GM19328 (cell line): ENCODE data around the gene PRAC1.

Experiments
- ATAC-seq: cut with Tn5 transposase; IDR thresholded peaks from one replicate; pipeline ENCODE4 v1.9.1; 2021; ENCODE audit warnings: mild to moderate bottlenecking, moderate library complexity; ENCODE audit not compliant: unreplicated experiment

Gene PRAC1

DNA sequence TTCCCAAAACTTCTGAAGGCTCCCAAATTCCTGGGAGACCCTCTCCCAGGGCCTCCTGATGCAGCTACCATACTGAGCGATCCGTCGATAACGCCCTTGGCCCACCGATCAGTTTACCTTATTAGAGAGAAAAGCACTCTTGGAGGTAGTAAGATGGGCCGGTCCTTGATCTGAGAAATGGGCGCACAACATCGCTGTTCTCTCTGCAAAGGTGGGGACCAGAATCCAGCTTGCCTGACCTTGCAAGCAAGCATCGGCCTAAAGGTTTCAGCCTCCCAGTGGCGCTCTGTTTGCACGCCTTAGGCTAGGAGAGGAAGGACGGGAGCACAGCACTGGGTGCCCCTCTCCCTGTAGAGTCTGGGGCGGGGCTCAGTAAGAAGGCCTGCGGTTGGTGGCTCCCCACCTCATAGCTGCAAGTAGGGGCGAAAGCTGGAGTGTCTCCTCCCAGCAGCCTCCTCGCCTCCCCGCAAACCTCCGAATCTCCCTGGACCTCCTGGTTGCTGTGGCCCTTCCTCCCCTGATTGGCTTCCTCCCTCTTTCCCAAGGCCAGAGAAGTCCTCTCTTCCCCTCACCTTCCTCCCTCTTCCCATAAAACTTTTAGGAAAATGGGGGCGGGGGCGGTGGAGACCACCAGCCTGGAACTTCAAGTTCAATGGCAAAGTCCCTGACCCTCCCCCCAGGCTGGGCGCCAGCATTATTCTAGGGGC lies at the start of gene PRAC1:
PRAC1 (minus strand) TSS at position 318 of the 707 bp plus-strand sequence; CDS start at position 192, 126 bp downstream.
- no peak for ATAC-seq

DNA sequence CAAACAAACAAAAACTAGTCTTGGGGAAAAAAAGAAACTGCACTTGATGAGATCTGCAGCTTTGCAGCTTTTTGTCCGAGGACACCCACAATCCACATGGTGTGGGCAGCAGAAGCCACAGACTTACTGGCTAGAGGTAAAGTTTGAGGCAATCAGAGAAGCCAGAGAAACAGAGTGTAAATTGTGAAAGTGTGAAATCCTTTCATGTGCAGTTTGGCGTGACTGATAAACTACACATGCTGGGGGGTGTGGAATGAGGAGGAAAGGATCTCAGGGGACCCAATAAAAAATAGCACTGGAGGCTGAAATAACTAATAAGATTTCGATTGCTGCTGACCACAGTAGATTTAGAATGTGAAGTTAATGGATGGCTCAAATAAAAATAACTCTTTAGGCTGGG lies 48.6 kb upstream of the PRAC1 start:
- no peak for ATAC-seq

DNA sequence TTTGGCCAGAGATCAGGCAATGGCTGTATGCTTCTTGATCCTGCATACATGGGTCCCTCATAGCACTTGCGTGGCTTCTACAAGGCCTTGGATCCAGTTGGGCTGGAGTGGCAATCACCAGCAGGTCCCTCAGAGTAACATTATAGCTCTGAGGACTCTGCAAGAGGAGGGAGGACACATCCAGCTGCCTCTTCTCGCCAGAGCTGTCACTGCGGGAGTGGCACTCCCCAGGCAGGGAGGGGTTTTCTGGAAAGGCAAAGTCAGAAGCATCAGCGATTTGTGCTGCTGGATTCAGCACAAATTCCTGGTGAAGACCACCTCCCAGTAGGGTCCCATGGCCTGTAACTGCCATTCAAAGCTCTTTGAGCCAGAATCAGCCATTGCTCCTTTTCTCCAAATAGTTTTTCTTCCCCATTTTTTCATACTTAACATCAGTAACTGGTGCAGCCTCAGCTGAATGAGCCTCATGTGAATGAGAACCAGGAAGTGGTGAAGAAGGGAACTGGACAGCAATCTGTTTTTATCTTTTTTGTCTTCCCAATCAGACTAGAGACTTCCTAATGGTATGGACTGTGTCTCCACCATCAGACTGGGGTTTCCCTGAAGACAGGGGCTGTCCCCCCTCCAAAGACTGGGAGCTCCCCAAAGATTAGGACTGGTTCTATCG lies 46.8 kb upstream of the PRAC1 start:
- ATAC-seq: no peak

DNA sequence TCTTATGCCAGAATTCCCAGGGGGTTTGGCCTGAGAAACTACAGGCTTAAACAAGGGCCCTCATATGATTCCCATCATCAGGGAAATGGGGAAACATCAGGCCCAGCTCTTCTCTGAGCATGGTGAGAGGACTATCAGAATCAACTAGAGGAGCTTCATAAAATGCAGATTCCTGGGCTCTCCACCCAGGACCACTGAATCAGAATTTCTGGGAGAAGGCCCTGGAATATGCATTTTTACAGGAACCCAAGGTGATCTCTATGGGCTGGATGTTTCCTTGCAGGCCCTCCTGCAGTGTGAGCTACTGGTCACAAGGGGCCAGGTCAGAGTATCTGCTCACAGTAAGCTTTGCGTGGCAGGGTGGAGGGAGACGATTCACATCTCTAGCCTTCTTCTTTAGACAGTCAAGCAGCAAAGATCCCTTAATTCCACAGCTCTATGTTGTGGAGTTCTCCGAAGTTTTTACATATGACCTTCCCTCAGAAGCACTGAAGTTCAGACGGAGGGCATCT lies 45.0 kb upstream of the PRAC1 start:
- no peak for ATAC-seq

DNA sequence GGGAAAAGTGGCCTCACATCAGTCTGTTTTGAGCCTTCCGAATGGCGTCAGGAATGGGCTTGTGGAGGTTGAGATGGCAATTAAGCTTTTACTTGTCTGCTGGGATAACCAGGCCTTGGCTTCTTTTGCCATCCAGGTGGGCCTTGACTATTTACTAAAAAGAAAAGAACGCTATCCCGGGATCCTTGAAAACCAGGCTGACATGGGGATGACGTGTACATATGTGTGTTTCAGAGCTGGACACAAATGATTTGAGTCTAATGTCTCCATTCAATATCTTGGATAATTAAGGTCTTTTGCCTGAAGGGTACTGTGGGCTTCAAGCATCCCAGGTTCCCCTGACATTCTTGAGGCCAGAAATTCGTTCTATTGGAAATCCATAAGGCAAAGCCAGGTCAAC lies 38.8 kb upstream of the PRAC1 start:
- ATAC-seq: no peak

DNA sequence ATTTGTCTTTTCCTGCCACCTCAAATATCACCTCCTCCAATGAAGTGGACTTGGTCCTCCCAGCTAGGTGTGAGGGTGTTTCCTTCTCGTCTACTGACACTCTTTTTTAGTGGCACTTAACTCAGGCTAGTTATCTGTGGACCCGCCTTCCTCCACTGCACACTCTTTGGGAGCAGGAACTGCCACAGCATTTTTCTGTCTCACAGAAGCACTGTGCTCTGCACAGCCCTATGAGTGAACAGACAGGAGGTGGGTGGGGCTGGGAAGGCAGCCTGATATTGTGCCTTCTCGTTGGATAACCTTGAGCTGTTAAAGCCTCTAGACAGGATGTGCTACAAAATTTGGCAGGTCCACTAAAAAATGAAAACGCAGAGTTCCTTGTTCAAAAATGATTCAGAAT lies 38.1 kb upstream of the PRAC1 start:
- ATAC-seq: no peak

DNA sequence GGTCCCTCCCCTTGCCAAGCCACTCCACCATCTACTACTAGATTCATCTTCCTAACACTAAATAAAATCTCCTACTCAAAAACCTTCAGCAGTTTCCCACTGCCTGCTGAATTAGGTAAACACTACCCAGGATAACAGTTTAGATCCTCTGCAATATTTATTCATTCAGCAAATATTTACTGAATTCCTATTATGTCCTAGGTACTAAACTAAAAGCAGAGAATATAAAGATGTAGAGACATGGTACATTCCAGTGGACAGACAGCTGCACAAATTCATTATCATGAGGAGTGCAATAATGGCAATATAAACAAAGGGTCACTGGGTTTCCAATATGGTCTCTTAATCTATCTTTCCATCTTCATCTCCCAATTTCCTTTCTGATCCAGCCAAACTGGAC lies 37.0 kb upstream of the PRAC1 start:
- no peak for ATAC-seq

DNA sequence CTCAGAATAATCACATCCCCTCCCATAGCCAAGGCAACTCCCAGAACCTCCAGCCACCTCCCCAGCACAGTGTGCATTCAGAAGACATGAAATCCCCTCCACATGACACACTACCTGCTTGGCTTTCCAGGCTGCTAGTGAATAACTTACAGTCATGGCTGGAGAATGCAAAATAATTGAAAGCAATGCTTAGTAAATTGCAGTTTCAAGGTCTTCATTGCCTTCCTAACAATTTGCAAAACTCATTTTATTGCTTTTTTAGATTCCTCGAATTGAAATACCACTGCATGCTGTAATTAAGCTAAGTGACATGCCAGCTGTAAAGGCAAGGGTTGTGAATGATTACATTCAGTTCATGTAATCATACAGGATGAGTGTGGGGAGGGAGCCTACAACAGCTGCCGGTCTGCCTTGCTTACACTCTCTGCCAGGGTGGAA lies 35.2 kb upstream of the PRAC1 start:
- no peak for ATAC-seq

DNA sequence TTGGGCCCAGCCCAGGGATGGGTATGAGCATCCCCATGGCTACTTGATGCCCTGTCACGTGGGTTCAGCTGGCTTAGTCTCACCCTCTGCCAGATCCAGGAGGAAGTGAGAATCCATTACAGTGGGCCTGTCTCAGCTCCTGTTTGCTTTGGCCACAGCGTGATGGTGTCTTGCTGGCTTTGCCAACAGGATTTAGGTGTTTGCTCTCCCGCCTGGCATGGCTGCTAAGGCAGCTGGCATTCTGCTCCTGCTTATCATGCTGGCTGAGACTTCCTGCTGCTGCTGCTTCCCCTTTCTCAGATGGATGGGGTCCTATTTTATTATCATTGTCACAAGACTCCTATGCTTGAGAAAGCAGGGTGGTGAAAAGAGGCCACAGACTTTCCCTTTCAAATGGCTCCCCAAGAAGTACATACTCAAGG lies 34.5 kb upstream of the PRAC1 start:
- no peak for ATAC-seq

DNA sequence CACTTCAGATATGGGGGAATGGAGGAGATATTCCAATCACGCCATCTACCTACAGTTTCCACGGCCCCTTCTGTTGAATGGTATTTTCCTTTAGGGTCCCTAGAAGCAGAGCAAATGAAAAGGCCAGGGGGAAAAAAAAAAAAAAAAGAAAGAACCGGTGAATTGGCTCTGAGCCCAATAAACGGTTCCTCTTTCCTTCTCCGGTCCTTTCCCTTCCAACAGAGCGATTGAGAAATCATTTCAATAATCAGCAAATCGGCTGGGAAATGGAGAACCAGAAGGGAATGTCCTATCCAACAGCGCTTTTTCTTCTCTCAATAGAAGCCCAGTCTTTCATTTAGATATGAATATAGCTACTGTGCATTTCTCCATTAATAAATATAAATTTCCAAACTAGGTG lies 33.0 kb upstream of the PRAC1 start:
- no peak for ATAC-seq

DNA sequence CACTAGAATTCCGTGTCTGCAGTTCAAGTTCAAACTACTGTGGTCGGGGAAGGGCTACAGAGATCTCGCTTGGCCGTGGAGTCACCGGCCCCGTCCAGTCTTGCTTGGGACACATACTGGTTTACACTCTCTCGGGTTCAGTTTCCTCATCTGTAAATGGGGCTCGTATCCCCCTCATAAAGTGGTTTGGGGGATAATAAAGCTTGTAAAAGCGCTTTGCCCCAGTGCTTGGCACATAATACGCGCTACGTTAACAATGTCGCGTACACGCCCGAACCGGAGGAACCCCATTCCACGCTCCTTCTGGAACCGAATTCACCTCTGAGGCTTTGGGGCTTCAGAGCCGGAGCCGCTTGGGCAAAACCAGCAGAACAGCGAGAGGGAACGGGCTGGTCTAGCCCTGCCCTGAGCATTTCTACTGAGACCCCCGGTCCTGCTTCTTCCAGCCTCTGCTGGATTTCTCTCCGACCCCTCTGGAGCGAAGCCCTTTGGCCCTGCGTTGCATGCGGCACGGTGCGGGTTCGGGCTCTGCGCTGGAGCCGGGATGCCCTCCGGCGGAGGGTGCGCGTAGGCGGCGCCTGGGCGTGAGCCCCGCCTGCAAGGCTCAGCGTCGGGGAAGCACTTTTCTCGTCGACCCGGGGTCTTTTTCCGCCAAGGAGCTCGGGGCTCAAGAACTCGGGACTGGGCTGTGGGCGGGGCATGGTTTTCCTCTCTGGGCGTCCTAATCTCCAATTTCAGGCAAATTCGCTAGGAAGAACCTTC lies 32.4 kb upstream of the PRAC1 start:
- ATAC-seq: no peak

DNA sequence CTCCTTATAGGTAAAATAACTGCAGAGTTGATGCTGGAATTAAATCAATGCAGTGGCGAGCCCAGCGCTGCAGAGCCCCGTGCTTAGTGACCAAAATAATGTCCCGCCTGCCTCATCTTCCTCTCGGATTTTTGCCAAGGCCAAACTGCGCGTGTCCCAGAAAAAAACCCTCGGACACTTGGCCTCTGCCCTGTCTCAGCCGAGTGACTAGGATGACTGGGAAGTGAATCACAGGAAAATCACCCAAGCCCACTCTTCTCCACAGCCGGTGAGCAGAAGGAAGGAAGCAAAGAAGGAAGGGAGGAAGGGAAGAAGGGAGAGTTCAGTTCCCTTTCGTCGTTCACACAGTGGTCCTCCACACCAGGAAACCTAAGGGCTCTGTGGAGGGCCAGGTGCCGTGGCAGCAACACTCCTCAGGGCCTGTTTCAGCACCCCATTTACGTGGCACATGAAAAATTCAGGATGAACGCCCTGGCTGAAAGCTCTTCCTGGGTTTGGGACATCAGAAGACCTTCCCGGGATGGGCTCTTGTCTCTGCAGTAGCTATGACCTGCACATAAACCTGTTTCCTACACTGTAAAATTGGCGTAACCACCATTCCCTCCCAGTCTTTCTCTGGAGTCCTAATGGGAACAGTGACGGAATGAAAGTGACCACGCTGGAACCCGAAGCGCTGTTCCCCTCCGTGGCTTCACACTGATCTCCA lies 31.6 kb upstream of the PRAC1 start:
- no peak for ATAC-seq

DNA sequence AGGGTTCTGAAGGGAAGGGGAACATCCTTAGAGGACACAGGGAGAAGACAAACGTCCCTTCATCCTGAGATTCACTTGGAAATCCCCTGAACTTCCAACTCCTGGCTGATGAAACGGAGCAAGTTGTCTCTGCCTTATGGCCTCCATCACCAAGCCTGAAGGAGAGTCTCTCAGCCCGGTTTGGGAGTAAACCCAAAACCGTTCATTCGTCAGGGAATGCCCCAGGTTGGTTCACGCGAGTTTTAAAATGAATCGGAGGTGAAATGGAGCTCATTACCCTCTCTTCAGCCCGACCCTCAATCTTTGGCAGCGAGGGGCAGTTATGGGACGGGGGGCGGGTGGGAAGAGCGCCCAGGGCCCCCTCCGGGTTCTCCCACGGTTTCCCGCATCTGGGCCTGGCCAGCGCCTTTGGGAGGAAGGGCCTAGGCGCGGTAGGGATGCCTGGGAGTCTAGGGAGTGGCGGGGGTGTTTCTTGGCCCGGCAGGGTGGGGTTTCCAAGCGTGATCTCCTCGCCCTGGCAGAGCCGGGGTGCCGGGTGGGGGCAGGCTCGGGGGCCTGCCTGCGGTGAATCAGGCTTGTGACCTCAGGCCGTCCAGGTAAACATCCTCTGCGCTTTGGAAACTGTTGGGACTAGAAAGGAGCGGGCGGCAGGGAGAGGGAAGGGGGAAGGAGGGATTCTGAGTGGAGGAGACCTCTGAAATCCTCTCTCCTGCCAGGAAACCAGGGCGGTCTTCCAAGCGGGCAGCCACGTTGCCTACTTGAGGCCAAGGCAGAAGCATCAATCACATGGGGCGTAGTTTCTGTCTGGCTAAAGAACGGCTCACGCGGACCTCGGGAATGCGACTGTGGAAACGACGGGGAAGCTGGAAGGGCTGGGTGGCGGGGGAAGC lies 30.3 kb upstream of the PRAC1 start:
- no peak for ATAC-seq

DNA sequence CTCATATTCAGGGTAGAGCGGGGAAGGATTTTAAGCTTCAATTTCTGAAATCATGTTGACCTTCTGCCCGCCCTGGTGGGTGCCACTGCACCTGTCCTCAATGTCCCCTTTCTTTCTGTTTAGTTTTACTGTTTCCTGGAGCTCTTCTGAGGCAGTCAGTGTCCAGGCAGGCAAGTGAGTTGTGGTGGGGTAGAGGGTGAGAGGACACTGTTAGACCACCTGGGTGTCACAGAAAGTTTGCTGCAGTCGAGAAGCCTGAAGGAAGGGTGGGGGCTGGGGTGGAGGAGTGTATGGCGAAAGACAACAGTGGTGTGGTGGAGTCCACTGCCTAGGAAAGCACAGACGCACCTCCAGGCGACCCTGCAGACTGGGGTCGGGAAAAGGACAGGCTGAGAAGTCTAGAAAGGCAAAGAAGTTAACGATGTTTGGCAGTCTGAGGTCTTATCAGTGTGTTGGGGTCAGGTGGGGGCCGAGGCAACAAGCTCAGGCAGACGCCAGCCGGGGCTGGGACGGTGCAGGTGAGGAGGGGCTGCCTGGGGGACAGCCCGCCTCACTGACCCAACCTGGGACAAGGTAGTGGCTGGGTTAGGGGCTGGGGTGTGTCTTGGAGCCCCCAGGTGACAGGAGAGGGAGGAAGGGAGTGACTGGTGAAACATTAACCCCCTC lies 29.5 kb upstream of the PRAC1 start:
- ATAC-seq: no peak

DNA sequence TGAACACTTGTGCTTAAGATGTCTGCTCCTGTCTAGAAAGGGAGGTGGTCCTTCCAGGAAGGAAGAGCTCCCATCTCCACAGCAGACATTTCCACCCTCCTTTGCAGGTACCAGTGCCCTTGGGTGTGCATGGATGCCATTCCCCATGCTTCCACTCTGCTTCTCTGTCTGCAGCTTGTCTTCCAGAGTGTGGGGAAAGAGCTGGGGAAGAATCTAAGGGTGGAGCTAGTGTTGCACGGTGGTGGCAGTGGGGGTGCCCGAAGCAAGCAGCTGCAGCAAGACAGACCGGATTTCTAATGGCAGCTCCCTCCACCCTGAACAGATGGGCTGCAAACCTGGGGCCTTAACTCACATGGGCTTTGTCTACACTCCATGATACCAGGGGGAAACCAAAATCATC lies 28.9 kb upstream of the PRAC1 start:
- ATAC-seq: no peak

DNA sequence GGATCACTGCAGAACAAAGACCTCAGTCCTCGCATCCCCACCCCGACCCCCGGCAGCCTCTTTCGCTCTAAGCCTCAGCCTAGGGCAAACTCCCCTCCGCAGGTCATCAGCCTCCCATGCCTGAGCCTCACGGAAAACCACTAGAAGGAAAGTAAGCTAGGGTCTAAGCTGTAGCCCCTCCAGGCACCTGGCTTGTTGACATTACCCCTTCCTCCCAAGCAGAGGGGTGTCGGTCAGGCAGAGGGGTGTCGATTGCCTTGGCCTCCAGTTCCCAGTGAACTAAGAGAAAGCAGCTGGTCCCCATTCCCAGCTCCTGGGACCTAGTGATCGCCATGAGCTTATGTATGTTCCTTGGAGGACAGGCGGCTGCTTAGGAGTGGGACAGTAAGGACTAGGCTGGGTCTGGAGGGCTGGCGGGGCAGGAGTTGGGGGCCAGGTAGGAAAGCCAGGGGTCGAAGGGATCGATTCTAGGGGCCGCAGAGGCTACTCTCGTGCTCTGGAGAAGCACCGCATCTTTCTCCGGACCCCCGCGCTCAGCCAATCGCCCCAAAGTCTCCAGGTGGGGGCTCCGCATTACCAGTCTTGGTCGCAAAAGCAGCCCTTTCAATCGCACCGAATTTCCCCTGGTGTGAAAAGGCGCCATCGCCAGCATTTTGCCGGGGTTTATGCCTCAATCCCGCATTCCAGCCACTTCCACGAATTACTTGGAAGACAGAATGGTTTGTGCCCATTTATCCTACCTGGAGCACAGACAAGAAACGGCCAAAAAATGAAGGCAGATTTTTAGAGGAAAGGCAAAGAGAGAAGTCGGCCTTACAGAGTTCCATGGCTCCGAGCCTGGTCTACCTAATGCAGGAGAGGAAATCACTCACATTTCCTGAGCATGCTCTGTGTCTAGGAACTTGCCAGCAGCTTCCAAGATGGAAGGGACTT lies 27.6 kb upstream of the PRAC1 start:
- no peak for ATAC-seq

DNA sequence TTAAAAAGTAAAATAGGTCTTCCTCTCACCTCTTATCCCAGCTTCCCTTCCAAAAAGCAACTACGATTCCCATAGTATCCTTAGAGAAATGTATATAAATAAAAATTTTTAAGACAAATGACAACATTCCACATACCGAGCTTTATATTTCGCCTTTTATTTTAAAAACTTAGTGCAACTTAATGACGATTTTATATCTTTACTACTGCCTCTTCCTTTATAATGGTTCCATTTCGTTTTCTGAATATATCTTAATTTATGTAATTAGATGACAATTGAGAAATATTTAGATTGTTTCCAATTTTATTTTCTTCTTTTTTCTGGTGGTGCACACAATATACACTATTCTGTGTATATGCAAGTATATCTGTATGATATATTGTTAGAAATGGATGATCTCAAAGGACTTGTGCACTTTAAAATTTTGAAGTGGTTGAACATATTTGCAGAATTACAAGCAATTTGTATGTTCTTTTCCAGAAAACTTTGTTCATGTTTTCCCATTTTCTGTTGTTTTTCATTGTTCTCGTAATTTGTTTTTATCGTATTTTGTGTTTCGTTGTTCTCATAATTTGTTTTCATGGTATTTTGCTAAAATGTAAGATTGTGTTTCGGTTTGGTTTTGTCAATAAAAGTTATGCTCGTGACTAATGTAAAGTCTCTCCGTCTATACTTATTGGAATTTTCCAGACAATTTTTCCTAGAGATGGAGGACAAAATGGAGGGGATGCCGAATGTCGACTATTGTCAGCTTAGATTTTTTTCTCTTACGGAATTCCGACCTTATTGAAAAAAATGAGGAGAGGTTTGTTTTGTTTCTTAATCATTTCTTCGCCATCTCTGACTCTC lies 26.6 kb upstream of the PRAC1 start:
- ATAC-seq: no peak
